HepG2 (cell line): ENCODE measurements around the gene BCL6B. TPM values are rescaled to one million over a fixed set of nuclear protein-coding genes. Genes with fewer than 3 reads are reported as not detected.

Experiments used
- ATAC-seq: fragments of 200-7000 bp; cut with Tn5 transposase; 3 replicates; pipeline ENCODE4 v1.9.1; 2020; ENCODE audit warnings: mild to moderate bottlenecking, moderate library complexity
- BruUV-seq: library from RNA; stranded (reverse); fragments of 400-500 nt; replicated peaks from 2 replicates; lab custom pipeline; 2021; lab: Mats Ljungman, UMichigan
- CTCF ChIA-PET: fragments of 300-600 bp; formaldehyde crosslinking; extraction: SDS; loops from one replicate; lab custom pipeline; 2021; ENCODE audit warnings: low total read pairs, inconsistent platforms, low intra/inter-chr PET ratio; lab: Yijun Ruan, JAX
- POLR2A ChIA-PET: fragments of 350-600 bp; sonication (Branson Sonifier 250); formaldehyde crosslinking; loops from one replicate; lab custom pipeline; 2020; ENCODE audit warnings: antibody characterized with exemption, inconsistent platforms; lab: Yijun Ruan, JAX
- DNase-seq: peaks from one replicate; pipeline ENCODE4 v3.0.0-alpha.2; 2015; ENCODE audit warnings: low spot score
- FAIRE-seq: peaks from 3 replicates; lab custom pipeline; 2011; peaks lifted over from hg19 to GRCh38; lab: Jason Lieb, UNC
- H2AFZ ChIP-seq: one replicate; pipeline ENCODE4 v1.6.1; 2011; ENCODE audit warnings: low read length, inconsistent platforms
- H3K27ac ChIP-seq: fragments of 300-600 bp; 3 replicates; pipeline ENCODE4 v1.8.0; 2011; ENCODE audit warnings: mixed run types, mild to moderate bottlenecking, mixed read lengths, low read length, inconsistent platforms; ENCODE audit not compliant: insufficient read depth; ENCODE audit errors: extremely low read length
- H3K27me3 ChIP-seq, 2 experiments: fragments of 200-600 bp in 1 of 2; 2 replicates in 1 of 2; 3 replicates in 1 of 2; pipeline versions ENCODE4 v1.6.0 to v1.8.0; 2011; ENCODE audit warnings: low read length in 2 of 2, mild to moderate bottlenecking in 2 of 2, moderate library complexity in 2 of 2, inconsistent platforms in 1 of 2; ENCODE audit not compliant: insufficient read depth in 2 of 2, control insufficient read depth in 1 of 2
- H3K36me3 ChIP-seq, 2 experiments: fragments of 200-600 bp in 1 of 2; replicated peaks in 1 of 2; 2 replicates in 1 of 2; 3 replicates in 1 of 2; pipeline versions ENCODE4 v1.5.1 to v1.8.0; 2011; ENCODE audit warnings: low read length in 2 of 2, inconsistent platforms in 1 of 2; ENCODE audit not compliant: insufficient read depth in 2 of 2, control insufficient read depth in 1 of 2
- H3K4me1 ChIP-seq: 2 replicates; pipeline ENCODE4 v1.5.1; 2012; ENCODE audit warnings: low read length, inconsistent platforms; ENCODE audit not compliant: insufficient read depth
- H3K4me2 ChIP-seq: 2 replicates; pipeline ENCODE4 v1.6.0; 2011; ENCODE audit warnings: low read depth, low read length, inconsistent platforms
- H3K4me3 ChIP-seq, 3 experiments: fragments of 200-600 bp in 1 of 3; sonication (generic), shearing (Covaris generic) in 1 of 3; replicated peaks in 1 of 3; 2 replicates each; pipeline ENCODE4 v1.5.1; 2011 to 2016; ENCODE audit warnings: low read length in 3 of 3, inconsistent platforms in 2 of 3, low read depth in 2 of 3, mild to moderate bottlenecking in 2 of 3, control low read depth in 1 of 3, mixed read lengths in 1 of 3; ENCODE audit not compliant: insufficient read depth in 1 of 3
- H3K79me2 ChIP-seq: one replicate; pipeline ENCODE4 v1.6.1; 2011; ENCODE audit warnings: low read length, inconsistent platforms; ENCODE audit not compliant: insufficient read depth
- H3K9ac ChIP-seq: 2 replicates; pipeline ENCODE4 v1.6.0; 2011; ENCODE audit warnings: mild to moderate bottlenecking, low read depth, low read length, inconsistent platforms; ENCODE audit not compliant: insufficient read depth
- H3K9me3 ChIP-seq: 2 replicates; pipeline ENCODE4 v1.5.1; 2012; ENCODE audit warnings: mild to moderate bottlenecking, low read length
- H4K20me1 ChIP-seq: 2 replicates; pipeline ENCODE4 v1.6.0; 2011; ENCODE audit warnings: inconsistent platforms, mild to moderate bottlenecking, low read length, moderate library complexity; ENCODE audit not compliant: insufficient read depth
- CTCF ChIP-seq: sonication (generic); formaldehyde crosslinking; IDR thresholded peaks from 2 replicates; pipeline ENCODE4 v1.5.0; 2020; ENCODE audit warnings: mild to moderate bottlenecking, missing genetic modification reagents, moderate library complexity
- STAG1 ChIP-seq: sonication (generic); formaldehyde crosslinking; IDR thresholded peaks from 2 replicates; pipeline ENCODE4 v1.4.0; 2020; ENCODE audit warnings: missing genetic modification reagents
- TEAD3 ChIP-seq: optimal IDR thresholded peaks from 2 replicates; pipeline ENCODE3; 2016; ENCODE audit warnings: borderline replicate concordance
- ZFAT ChIP-seq: sonication (generic); formaldehyde crosslinking; conservative IDR thresholded peaks from 2 replicates; pipeline ENCODE4 v1.8.1; 2023; ENCODE audit warnings: missing genetic modification reagents, inconsistent platforms
- ZMYM3 ChIP-seq: sonication (generic); formaldehyde crosslinking; IDR thresholded peaks from 2 replicates; pipeline ENCODE4 v1.5.1; 2020; ENCODE audit warnings: mild to moderate bottlenecking, missing genetic modification reagents
- WGBS: methylation state at CpG from one replicate; pipeline ENCODE4 v1.1.6; 2017; ENCODE audit warnings: low lambda C conversion rate; 5-methylcytosine and 5-hydroxymethylcytosine counted together
- in situ Hi-C: cut with HindIII; loops from 2 replicates; pipeline ENCODE4 v1.10.0; 2017; ENCODE audit warnings: low pct_unique_long_range_greater_than_20kb; ENCODE audit not compliant: extremely low pct_ligation_motif_present
- intact Hi-C: fragments of 100-400 bp; cut with micrococcal nuclease; formaldehyde crosslinking; loops from one replicate; pipeline ENCODE4 v1.10.0; 2022; ENCODE audit not compliant: unreplicated experiment
- polyA plus RNA-seq, 8 experiments: library from polyadenylated mRNA; depleted of rRNA in 3 of 8; stranded (reverse) in 7 of 8; unstranded in 1 of 8; fragments of >200 nt; fragmentation: Illumina TruSeq in 4 of 8; extraction: Trizol in 4 of 8; gene quantifications; 2 replicates each; pipeline versions ENCODE4 v1.2.1 to v1.2.3, GENCODE V29; 2011 to 2016; ENCODE audit warnings: low read depth in 4 of 8, missing spikeins in 1 of 8, mixed read lengths in 1 of 8; ENCODE audit not compliant: insufficient read depth in 1 of 8
- total RNA-seq, 5 experiments: library from RNA; depleted of rRNA; stranded (reverse); fragments of >200 nt; fragmentation: Illumina TruSeq; extraction: Trizol; gene quantifications; 2 replicates each; pipeline ENCODE4 v1.2.3, GENCODE V29; 2016; ENCODE audit warnings: low read depth in 1 of 5

BCL6B gene
- total and polyA plus RNA-seq, 2 of the 13 experiments (the other 11 are each of a cell fraction or from before 2014, with no cell fraction given): not detected

- no peak overlapping the region for H2AFZ ChIP-seq
- POLR2A ChIA-PET: no interaction called here
- in situ Hi-C loops: no loop called here
- no peaks in the 10 kb centered on the region for H3K4me1 ChIP-seq
- FAIRE-seq (no peak), DNase-seq (no peak), ATAC-seq (no peak)
- no peak overlapping the region for H3K9ac ChIP-seq
- peaks cover 16 to 40% of the 10 kb centered on the region in 2 experiments; a peak in 4 of 5 replicates for H3K36me3 ChIP-seq
- H3K27me3 ChIP-seq: no peaks in the 10 kb centered on the region
- 85% methylated on average over 9 of the region's 11 CpGs for WGBS
- BruUV-seq: no TSS peak
- no peak overlapping the region for H3K4me2 ChIP-seq
- no peaks in the 10 kb centered on the region for H3K79me2 ChIP-seq
- CTCF ChIA-PET: no interaction called here
- H3K27ac ChIP-seq: no peak overlapping the region
- intact Hi-C loops: no loop called here
- TF ChIP-seq TEAD3 (CRISPR knock-in tag): no peak
- TF ChIP-seq ZMYM3: no peak
- no peaks in the 10 kb centered on the region for H4K20me1 ChIP-seq
- no peak overlapping the region for H3K4me3 ChIP-seq
- no peaks in the 10 kb centered on the region for H3K9me3 ChIP-seq
These were observed 23.9 kb upstream of the BCL6B start for GRCh38 chr17:6998855-6999508.

GRCh38 chr17:7001318-7001961 is 21.4 kb upstream of the BCL6B start:
- Histone ChIP-seq H3K9me3 (no peaks in the 10 kb centered on the region), H3K4me3 (no peak overlapping the region), H3K4me1 (no peaks in the 10 kb centered on the region), H3K27ac (no peak overlapping the region), H3K27me3 (no peaks in the 10 kb centered on the region), H4K20me1 (peaks cover 4% of the 10 kb centered on the region; the same call in 1 of the 2 replicates), H3K36me3 (peaks cover 16 to 41% of the 10 kb centered on the region in 2 experiments; a peak in 4 of 5 replicates), H3K79me2 (no peaks in the 10 kb centered on the region)
- CTCF ChIA-PET: no interaction called here
- ATAC-seq (no peak), DNase-seq (no peak), FAIRE-seq (no peak)
- in situ Hi-C loops: loop anchor here (5.0 to 10.0 kb wide), 2 partner anchors 89 to 147 kb away; no protein-coding TSS in a partner anchor
- intact Hi-C loops: no loop called here
- POLR2A ChIA-PET: no interaction called here
- TF ChIP-seq ZFAT (CRISPR knock-in tag) (no peak), CTCF (CRISPR knock-in tag) (peak; percentile 44), STAG1 (0 out of 2 replicates have a peak, but pooled peaks have one; percentile 7)
- TF ChIP-seq, all 625 proteins: peak for 2
- Histone ChIP-seq H3K4me2 (no peak overlapping the region), H3K9ac (no peak overlapping the region), H2AFZ (no peak overlapping the region)
- no TSS peak for BruUV-seq
- 79% methylated on average over 10 of the region's 10 CpGs for whole genome bisulfite sequencing
